KOPT-K1 (cell line): ENCODE results near the gene TMEM198.

Source experiments
- H3K27ac ChIP-seq: fragments of 200-600 bp; sonication (generic); 2 replicates; pipeline ENCODE4 v1.5.1; 2016; ENCODE audit warnings: antibody characterized with exemption, mild to moderate bottlenecking, low read depth, low read length; ENCODE audit not compliant: poor library complexity, severe bottlenecking
- H3K36me3 ChIP-seq: fragments of 200-600 bp; sonication (generic); 2 replicates; pipeline ENCODE4 v1.5.1; 2017; ENCODE audit warnings: antibody characterized with exemption, mild to moderate bottlenecking, low read length, moderate library complexity; ENCODE audit not compliant: insufficient read depth
- H3K9me3 ChIP-seq: fragments of 200-600 bp; sonication (generic); 2 replicates; pipeline ENCODE4 v1.5.1; 2017; ENCODE audit warnings: antibody characterized with exemption, low read length, mild to moderate bottlenecking; ENCODE audit not compliant: insufficient read depth, poor library complexity, severe bottlenecking

The TMEM198 gene

GRCh38 chr2:219542931-219543595, 765 bp upstream of the TMEM198 start:
- Histone ChIP-seq H3K36me3 (no peaks in the 10 kb centered on the region), H3K27ac (no peak overlapping the region), H3K9me3 (no peaks in the 10 kb centered on the region)

DNA sequence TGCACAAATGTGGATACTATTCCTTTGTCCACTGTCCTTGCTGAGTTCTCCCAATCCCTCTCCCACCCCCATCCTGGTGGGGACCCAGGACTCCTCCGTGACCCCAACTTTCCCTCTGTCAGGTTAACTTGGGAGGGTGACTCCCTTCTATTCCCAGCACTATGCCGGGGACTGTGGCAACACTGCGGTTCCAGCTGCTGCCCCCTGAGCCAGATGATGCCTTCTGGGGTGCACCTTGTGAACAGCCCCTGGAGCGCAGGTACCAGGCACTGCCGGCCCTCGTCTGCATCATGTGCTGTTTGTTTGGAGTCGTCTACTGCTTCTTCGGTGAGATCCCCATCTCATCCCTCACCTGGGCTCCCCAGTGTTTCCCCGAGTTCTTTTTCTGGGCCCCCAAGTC, 739 bp downstream of the TMEM198 start:
- no peak overlapping the region for H3K27ac ChIP-seq
- no peaks in the 10 kb centered on the region for H3K9me3 ChIP-seq
- no peaks in the 10 kb centered on the region for H3K36me3 ChIP-seq

DNA sequence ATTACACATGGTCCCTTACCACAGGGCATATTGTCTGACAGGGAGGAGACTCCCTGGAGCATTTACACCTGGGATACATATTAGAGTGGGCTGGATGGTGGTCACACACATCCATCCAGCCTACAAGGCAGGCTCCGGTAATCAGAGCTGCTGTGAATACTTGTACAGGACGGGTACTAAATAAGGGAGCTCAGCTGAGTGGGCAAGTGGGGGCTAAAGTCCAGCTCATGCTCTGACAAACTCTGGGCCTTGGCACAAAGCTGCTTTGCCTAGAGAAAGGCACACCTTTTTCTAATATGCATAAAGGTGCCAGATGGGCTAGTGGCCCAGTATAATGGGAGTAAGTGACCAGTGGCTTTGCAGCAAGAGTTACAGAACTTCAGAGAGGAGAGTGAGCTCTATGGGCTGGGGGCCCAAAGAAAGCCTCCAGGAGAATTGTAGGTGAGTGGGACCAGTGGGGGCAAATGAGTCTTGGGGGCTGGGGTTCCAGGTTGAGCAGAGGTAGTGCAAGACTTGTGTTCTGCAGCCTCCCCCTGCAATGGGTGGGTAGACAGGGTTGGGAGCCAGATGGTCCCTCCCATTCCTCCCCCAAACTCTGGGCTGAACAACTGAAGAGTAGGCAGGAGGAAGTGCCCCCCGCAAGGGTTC, 1.6 kb downstream of the TMEM198 start:
- Histone ChIP-seq H3K27ac (no peak overlapping the region), H3K9me3 (no peaks in the 10 kb centered on the region), H3K36me3 (no peaks in the 10 kb centered on the region)

DNA sequence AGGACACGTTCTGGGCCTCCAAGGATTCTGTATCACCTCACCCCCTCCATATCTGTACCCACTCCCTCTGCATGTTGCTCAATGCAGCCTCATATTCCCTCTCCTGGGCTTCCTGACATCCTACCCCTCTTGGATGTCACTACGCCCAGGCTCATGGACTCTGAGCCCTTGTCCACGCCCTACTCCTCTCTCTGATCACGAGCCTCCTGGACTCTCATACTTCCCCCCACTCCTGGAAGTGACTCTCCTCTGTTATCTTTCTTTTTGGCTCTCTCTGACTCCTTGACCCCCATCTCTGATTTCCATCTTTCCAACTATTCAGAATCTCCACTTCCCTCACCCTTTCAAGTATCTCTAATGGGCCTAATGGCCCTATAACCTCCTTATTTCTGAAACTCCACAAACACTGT, 2.1 kb downstream of the TMEM198 start:
- no peak overlapping the region for H3K27ac ChIP-seq
- no peaks in the 10 kb centered on the region for H3K9me3 ChIP-seq
- no peaks in the 10 kb centered on the region for H3K36me3 ChIP-seq

DNA sequence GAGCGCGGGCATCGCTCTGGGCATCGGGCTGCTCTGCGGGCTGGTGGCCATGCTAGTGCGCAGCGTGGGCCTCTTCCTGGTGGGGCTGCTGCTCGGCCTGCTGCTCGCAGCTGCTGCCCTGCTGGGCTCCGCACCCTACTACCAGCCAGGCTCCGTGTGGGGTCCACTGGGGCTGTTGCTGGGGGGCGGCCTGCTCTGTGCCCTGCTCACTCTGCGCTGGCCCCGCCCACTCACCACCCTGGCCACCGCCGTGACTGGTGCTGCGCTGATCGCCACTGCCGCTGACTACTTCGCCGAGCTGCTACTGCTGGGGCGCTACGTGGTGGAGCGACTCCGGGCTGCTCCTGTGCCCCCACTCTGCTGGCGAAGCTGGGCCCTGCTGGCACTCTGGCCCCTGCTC, 3.8 kb downstream of the TMEM198 start:
- H3K9me3 ChIP-seq, result no peaks in the 10 kb centered on the region
- no peaks in the 10 kb centered on the region for H3K36me3 ChIP-seq
- H3K27ac ChIP-seq, result no peak overlapping the region

GRCh38 chr2:219548990-219549389, 5.2 kb downstream of the TMEM198 start:
- no peak overlapping the region for H3K27ac ChIP-seq
- H3K9me3 ChIP-seq, result no peaks in the 10 kb centered on the region
- no peaks in the 10 kb centered on the region for H3K36me3 ChIP-seq

DNA sequence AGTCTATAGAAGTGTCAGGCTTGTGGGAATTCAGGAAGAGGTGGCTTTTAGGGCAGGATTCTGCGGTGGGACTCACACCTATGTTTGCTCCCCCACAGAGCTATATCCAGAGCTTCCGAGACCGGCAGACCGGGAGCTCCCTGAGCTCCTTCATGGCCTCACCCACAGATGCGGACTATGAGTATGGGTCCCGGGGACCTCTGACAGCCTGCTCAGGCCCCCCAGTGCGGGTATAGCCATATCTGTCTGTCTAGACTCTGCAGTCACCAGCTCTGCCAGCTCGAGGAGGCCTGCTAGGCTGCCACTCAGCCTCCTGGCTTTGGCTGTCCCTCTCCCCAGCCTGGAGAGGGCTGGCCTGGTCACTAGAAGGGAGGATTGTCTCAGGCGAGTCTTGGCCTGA, 5.8 kb downstream of the TMEM198 start:
- H3K27ac ChIP-seq, result no peak overlapping the region
- H3K9me3 ChIP-seq, result no peaks in the 10 kb centered on the region
- no peaks in the 10 kb centered on the region for H3K36me3 ChIP-seq

GRCh38 chr2:219551441-219552381, 7.9 kb downstream of the TMEM198 start:
- H3K9me3 ChIP-seq, result no peaks in the 10 kb centered on the region
- no peak overlapping the region for H3K27ac ChIP-seq
- no peaks in the 10 kb centered on the region for H3K36me3 ChIP-seq

- no peaks in the 10 kb centered on the region for H3K36me3 ChIP-seq
- no peak overlapping the region for H3K27ac ChIP-seq
- H3K9me3 ChIP-seq, result no peaks in the 10 kb centered on the region
Measured at GRCh38 chr2:219552382-219553167, 8.7 kb downstream of the TMEM198 start.

DNA sequence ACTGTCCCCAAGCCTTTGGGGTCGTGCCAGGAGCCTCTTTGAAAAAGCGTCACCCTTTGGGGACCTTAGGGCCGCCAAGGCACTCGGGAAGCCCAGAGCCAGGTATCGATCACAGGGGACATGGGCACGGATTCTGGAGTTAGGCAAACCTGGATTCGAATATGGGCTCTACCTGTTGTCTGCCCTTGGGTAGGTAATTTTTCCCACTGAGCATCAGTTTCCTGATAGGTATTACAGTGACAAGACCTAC, 9.3 kb downstream of the TMEM198 start:
- Histone ChIP-seq H3K36me3 (no peaks in the 10 kb centered on the region), H3K27ac (no peak overlapping the region), H3K9me3 (no peaks in the 10 kb centered on the region)

DNA sequence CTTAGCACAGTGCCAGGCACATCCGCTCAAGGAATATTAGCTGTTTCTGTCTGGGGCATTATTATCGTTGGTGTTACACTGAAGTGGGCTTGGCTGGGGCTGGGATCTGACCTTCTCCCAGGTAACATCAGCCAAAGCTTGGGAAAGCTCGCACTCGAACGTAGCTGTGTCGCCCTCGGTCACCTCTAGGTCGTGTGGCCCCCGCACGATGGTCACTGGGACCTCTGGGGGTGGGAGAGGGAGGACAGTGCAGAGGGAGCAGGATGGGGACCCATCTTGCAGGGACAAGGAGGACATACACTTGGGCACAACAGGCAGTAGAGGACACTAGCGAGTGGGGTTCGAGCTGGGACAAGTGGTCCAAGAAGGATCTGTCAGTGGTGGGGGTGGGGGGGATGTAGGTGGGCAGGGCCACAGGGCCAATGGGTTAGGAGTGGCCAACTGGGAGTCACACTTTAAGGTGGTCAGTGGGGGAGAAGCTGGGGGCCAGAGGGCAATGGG, 9.7 kb downstream of the TMEM198 start:
- no peaks in the 10 kb centered on the region for H3K9me3 ChIP-seq
- no peaks in the 10 kb centered on the region for H3K36me3 ChIP-seq

DNA sequence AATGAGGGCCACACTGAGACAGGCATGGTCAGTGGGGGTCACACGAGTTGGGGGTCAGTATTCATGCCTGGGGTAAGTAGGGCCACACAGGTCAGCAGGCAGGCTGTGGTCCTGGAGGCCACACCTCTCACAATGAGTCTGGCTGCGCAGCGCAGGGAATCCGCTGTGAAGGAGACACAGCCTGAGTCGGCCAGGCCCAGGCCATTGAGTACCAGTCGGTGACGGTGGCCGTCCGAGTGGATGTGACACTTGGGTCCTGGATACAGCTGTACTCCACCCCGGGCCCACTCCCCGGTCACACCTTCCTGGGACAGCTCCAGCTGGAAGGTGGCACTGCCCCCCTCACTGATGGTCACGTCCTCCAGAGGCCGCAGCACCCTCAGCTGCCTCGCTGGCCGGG, 10.5 kb downstream of the TMEM198 start:
- H3K9me3 ChIP-seq, result no peaks in the 10 kb centered on the region
- no peak overlapping the region for H3K27ac ChIP-seq
- H3K36me3 ChIP-seq, result no peaks in the 10 kb centered on the region

More for the DNA sequence above, 9.7 kb downstream of the TMEM198 start:
- H3K27ac ChIP-seq, result no peak overlapping the region

DNA sequence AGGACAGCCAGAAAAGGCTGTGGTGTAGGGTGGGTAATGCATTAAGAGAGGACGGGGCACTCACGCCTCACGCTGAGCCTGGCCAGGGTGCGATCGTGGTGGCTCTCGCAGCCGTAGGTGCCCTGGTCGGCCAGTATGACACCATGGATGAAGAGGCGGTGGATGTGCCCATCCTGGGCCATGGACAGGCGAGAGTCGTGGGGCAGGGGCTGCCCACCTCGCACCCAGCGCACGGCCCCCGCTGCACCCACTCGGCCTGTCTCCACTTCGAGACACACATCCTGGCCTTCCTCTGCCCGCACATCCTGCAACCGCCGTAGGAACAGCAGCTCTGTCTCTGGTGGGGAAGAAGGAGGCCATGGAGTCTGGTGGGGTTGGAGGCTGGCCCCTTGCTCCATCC, 12.1 kb downstream of the TMEM198 start:
- Histone ChIP-seq H3K9me3 (no peaks in the 10 kb centered on the region), H3K27ac (no peak overlapping the region), H3K36me3 (no peaks in the 10 kb centered on the region)

DNA sequence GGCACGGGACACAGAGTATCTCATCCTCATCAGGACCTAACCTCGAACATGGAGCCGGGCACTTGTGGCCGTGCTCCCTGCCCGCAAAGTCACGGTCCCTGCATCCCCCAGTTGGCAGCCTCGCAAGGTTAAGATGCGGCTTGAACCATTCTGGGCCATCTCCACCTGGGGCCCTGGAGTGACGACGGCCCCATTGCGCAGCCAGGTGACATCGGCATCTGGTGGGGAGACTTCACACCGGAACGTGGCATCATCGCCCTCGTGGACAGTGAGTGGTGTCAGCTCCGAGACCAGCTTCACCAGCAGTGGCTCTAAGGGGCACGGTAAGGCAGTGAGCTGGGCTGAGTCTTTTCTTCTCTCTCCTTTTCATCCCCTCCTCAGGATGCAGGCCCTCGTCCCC, 12.6 kb downstream of the TMEM198 start:
- Histone ChIP-seq H3K36me3 (no peaks in the 10 kb centered on the region), H3K9me3 (no peaks in the 10 kb centered on the region), H3K27ac (no peak overlapping the region)

DNA sequence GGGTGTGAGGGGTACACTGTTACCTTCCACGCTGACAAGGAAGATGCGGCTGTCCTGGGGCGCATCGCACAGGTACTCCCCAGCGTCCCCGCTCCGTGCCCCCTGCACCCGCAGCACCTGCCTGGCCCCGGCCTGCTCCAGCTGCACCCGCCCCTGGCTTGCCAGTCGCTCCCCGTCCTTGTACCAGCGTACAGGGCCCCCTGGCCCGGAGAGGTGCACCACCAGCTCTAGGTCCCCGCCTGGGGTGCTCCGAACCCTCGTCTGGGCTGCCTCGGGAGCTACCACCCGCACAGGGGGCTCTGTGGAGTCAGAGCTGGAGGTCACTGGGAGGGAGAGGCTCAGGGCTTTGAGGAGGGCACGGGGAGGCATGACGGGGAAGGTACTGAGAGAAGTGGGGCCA, 13.5 kb downstream of the TMEM198 start:
- H3K36me3 ChIP-seq, result no peaks in the 10 kb centered on the region
- H3K27ac ChIP-seq, result no peak overlapping the region
- no peaks in the 10 kb centered on the region for H3K9me3 ChIP-seq
